Mesothelial cell of epicardium (in vitro differentiated cells): ENCODE results near the gene UBE2D2. TPM values are rescaled to one million over a fixed set of nuclear protein-coding genes. Genes with fewer than 3 reads are reported as not detected.
A peak's percentile ranks its signal among the peaks of the same experiment; 100 is the strongest.

Experiments
- DNase-seq, 2 experiments: peaks; one replicate each; pipeline ENCODE4 v3.0.0; 2021; ENCODE audit warnings: low spot score in 2 of 2; ENCODE audit not compliant: unreplicated experiment in 2 of 2
- H3K27ac Mint-ChIP-seq: 2 replicates; pipeline ENCODE4 v1.8.0; 2021; ENCODE audit warnings: mixed read lengths
- H3K27me3 Mint-ChIP-seq: 2 replicates; pipeline ENCODE4 v1.8.0; 2021; ENCODE audit warnings: low read depth, mixed read lengths
- H3K36me3 Mint-ChIP-seq: 2 replicates; pipeline ENCODE4 v1.8.0; 2021; ENCODE audit warnings: mixed read lengths
- H3K4me1 Mint-ChIP-seq: 2 replicates; pipeline ENCODE4 v1.8.0; 2021; ENCODE audit warnings: mixed read lengths
- H3K4me3 Mint-ChIP-seq: 2 replicates; pipeline ENCODE4 v1.8.0; 2021; ENCODE audit warnings: mild to moderate bottlenecking, moderate library complexity, mixed read lengths
- H3K9me3 Mint-ChIP-seq: 2 replicates; pipeline ENCODE4 v1.8.0; 2021; ENCODE audit warnings: mixed read lengths
- total RNA-seq: library from RNA; stranded (reverse); gene quantifications from 3 replicates; pipeline ENCODE4 v1.2.1, GENCODE V29; 2021
- TF ChIP-seq, protein P1 (sequence below): fragments of 200-600 bp; sonication (generic); IDR thresholded peaks from one replicate; pipeline ENCODE4 v1.5.0; 2021; ENCODE audit warnings: antibody characterized with exemption; ENCODE audit not compliant: unreplicated experiment

The UBE2D2 gene
- total RNA-seq, 1 donor from 2014 or later, result 119 TPM

DNA sequence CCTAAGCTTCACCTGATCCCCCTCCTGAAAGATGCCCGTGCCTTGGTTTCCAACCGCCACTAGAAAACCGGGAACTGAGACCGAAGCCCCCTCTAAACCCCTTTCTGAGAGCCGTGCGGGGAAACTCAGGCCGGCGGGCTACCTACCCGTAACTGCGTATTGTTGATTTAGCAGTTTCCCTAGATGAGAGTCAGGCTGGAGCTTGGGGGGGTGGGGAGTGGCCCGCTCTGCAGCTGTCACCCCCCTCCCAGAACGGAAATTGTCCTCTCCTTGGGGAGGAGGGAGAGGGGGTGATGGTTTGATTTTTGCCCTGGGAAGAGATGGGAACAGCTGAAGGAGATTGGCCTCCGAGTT is 89.5 kb downstream of the UBE2D2 start:
- TF ChIP-seq, protein P1, sequence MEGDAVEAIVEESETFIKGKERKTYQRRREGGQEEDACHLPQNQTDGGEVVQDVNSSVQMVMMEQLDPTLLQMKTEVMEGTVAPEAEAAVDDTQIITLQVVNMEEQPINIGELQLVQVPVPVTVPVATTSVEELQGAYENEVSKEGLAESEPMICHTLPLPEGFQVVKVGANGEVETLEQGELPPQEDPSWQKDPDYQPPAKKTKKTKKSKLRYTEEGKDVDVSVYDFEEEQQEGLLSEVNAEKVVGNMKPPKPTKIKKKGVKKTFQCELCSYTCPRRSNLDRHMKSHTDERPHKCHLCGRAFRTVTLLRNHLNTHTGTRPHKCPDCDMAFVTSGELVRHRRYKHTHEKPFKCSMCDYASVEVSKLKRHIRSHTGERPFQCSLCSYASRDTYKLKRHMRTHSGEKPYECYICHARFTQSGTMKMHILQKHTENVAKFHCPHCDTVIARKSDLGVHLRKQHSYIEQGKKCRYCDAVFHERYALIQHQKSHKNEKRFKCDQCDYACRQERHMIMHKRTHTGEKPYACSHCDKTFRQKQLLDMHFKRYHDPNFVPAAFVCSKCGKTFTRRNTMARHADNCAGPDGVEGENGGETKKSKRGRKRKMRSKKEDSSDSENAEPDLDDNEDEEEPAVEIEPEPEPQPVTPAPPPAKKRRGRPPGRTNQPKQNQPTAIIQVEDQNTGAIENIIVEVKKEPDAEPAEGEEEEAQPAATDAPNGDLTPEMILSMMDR, result no peak
- no peaks in the 10 kb centered on the region for H3K9me3 Mint-ChIP-seq
- H3K27me3 Mint-ChIP-seq, result peaks cover 20% of the 10 kb centered on the region
- DNase-seq, result no peak
- H3K4me3 Mint-ChIP-seq, result peak overlapping the region; percentile 95
- H3K4me1 Mint-ChIP-seq, result peaks cover 70% of the 10 kb centered on the region
- H3K36me3 Mint-ChIP-seq, result no peaks in the 10 kb centered on the region
- peak overlapping the region; percentile 78 for H3K27ac Mint-ChIP-seq

DNA sequence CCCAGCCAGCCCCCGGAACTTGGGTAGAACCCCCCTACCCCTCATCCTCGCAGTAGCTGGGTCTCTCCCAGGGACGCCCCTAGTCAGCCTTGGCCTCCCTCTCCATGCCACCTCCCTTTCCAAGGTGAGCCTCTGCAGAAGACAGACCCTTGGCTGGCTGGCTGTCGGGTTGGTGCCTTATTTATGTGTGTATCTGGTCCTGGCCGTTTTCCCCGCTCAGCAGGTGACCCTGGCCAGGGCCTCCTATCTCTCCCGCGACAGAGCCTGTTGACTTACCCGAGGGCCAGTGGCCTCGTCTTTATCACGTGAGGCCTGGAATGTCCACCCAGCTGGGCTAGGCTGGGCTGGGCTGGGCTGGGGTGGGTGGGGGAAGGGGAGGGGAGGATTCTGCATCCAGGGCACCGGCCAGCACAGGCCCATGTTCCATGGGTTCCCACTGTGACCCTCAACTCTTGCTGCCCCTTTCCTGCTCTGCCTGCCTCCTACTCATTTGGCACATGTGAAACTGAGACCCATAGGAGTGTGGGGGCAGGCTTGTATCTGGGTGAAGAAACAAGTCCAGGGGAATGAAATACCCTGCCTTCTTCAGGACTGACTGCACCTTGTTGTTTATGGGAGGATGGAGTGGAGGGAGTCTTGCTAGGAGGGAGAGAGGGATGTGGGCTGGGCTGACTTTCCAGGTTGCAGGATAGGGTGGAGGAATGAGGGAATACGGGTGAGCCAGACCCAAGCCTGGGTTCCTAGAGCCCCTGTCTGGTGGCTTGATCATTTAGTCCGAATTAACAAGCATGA is 90.1 kb downstream of the UBE2D2 start:
- H3K27ac Mint-ChIP-seq, result peak overlapping the region; percentile 92
- H3K9me3 Mint-ChIP-seq, result no peaks in the 10 kb centered on the region
- H3K4me1 Mint-ChIP-seq, result peaks cover 75% of the 10 kb centered on the region
- DNase-seq, result no peak
- TF ChIP-seq, protein P1, result no peak
- H3K36me3 Mint-ChIP-seq, result no peaks in the 10 kb centered on the region
- H3K4me3 Mint-ChIP-seq, result peak overlapping the region; percentile 95
- H3K27me3 Mint-ChIP-seq, result peaks cover 14% of the 10 kb centered on the region

DNA sequence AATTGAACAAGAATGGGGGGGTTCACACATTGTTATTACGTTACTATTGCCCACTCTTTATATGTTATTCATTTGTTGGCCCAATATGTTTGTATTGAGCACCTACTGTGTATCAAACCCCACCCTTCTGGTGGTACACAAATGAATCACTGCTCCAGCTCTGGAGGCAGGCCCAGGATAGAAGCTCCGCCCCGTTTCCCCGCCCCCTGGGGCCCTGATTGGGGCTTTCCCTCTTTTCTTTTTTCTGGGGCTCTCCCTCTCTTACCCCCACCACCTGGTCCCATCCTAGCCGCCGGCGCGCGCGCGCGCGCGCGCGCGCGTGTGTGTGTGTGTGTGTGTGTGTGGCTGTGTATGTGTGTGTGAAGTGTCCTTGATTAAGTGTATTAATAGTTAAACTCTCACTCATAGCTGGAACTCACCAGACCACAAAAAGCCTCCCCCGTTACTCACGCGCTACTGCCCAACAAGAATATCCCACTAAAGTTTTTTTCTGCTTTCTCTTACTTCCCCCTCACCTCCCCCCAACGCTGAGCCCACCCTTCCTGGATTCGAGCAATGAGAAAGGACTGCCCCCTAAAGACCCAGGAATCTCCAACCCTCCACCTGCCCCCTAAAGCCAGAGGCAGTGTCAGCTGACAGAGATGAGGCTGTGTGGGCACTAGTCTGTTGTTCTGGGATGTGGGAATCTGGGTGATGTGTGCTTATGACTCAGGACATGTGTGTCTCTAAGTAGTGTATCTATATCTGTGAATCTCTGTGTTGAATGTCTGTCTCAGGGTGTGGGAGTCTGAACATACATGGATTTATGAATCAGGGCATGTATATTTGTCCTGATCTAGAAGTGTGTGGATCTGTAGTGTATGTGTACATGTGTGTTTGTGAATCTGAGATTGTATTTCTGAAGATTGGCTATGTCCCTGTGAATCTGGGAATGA is 91.0 kb downstream of the UBE2D2 start:
- DNase-seq, result no peak
- TF ChIP-seq, protein P1, result no peak
- Mint-ChIP-seq H3K4me3 (peak overlapping the region; percentile 53), H3K27me3 (peaks cover 6% of the 10 kb centered on the region), H3K27ac (peak overlapping the region; percentile 92), H3K4me1 (peaks cover 72% of the 10 kb centered on the region), H3K9me3 (no peaks in the 10 kb centered on the region), H3K36me3 (no peaks in the 10 kb centered on the region)

DNA sequence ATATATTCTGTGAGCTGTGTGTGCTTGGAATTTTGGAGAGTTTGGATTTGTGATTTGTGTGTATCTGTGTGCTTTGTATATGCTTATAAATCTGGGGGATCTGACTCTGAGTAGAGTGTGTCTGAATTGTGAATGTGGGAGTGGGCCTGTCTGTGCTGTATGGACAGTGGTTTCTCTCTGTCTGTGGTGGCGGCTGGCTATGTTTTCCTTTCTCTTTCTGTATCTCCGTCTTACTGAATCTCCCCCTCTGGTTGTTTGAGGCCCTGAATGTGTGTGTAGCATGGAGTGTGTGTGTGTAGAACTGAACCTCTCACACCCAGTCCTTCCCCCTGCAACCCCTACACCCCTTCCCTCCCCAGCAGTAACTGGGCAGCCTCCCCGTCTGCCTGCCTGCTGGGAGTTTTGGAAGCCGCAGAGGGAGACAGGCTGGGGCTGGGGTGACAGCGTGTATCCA is 91.7 kb downstream of the UBE2D2 start:
- peak overlapping the region; percentile 92 for H3K27ac Mint-ChIP-seq
- H3K9me3 Mint-ChIP-seq, result no peaks in the 10 kb centered on the region
- H3K4me3 Mint-ChIP-seq, result peak overlapping the region; percentile 22
- H3K27me3 Mint-ChIP-seq, result peaks cover 3% of the 10 kb centered on the region
- H3K4me1 Mint-ChIP-seq, result peaks cover 73% of the 10 kb centered on the region
- no peak for DNase-seq
- TF ChIP-seq, protein P1, result no peak
- H3K36me3 Mint-ChIP-seq, result no peaks in the 10 kb centered on the region

DNA sequence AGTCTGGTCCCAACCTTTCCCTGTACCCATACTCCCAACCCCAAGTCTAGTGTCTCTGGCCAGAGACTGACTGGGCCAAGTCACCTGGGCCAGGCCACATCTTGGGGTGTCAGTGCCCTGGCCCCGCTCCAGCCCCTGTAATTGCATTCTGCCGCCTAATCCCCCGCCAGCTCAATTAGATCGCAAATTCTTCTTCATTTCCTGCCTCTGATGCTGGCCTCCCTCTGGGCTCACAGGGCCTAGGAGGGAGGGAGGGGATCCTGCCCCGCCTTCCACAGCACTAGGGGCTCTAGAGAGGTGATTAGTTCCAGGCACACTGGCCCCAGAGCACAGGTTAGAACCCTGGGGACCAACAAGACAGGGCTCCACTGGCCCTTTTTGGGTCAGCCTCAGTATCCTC is 92.5 kb downstream of the UBE2D2 start:
- TF ChIP-seq, protein P1, result no peak
- Mint-ChIP-seq H3K27me3 (peaks cover 3% of the 10 kb centered on the region), H3K4me3 (no peak overlapping the region), H3K27ac (peak overlapping the region; percentile 92), H3K9me3 (no peaks in the 10 kb centered on the region), H3K4me1 (peaks cover 79% of the 10 kb centered on the region), H3K36me3 (no peaks in the 10 kb centered on the region)
- DNase-seq, result no peak
